Measurements from ENCODE around the gene ERICH2. TPM values are rescaled to one million over a fixed set of nuclear protein-coding genes. Genes with fewer than 3 reads are reported as not detected.

Gene ERICH2
- total and polyA plus RNA-seq, 2 experiments from 2014 or later: 3.5 TPM; not detected in 1

- TF ChIP-seq EZH2phosphoT487 (IDR thresholded peaks at IDR 0.05; ENCODE audit: unreplicated experiment): no peak
- TF ChIP-seq STAT1 (IDR thresholded peaks at IDR 0.05; ENCODE audit: unreplicated experiment): no peak
- TF ChIP-seq REST (IDR thresholded peaks at IDR 0.05; ENCODE audit: unreplicated experiment): no peak
- TF ChIP-seq, protein P1, sequence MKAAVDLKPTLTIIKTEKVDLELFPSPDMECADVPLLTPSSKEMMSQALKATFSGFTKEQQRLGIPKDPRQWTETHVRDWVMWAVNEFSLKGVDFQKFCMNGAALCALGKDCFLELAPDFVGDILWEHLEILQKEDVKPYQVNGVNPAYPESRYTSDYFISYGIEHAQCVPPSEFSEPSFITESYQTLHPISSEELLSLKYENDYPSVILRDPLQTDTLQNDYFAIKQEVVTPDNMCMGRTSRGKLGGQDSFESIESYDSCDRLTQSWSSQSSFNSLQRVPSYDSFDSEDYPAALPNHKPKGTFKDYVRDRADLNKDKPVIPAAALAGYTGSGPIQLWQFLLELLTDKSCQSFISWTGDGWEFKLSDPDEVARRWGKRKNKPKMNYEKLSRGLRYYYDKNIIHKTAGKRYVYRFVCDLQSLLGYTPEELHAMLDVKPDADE (IDR thresholded peaks at IDR 0.05): no peak
Observed at GRCh38 chr2:170779304-170779703, 9.1 kb downstream of the ERICH2 start (continued).

DNA sequence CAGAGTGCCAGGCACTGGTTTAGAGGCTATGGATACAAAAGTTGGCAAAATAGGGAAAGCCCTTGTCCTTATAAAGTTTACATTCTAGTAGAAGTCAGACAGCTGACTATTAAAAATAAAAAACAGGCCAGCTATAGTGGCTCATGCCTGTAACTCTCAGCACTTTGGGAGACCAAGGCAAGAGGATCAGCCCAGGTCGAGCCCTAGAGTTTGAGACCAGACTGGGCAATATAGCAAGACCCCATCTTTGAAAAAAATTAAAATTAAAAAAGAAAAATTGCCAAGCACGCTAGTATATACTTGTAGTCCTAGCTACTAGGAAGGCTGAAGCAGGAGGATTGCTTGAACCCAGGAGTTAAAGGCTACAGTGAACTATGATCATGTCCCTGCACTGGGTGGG, 12.5 kb downstream of the ERICH2 start:
- Mint-ChIP-seq H3K4me1 (peaks cover 11% of the 10 kb centered on the region; the same call in 2 of the 3 replicates), H3K9me3 (no peaks in the 10 kb centered on the region), H3K4me3 (no peak overlapping the region), H3K27me3 (ENCODE audit: insufficient read depth, low read depth, poor library complexity) (no peaks in the 10 kb centered on the region), H3K36me3 (ENCODE audit: low read depth) (no peaks in the 10 kb centered on the region), H3K27ac (no peak overlapping the region)
- no peaks in the 10 kb centered on the region for H3K36me3 ChIP-seq (ENCODE audit: insufficient read depth)
- no peaks in the 10 kb centered on the region for H3F3A ChIP-seq (replicated peaks; ENCODE audit: low read depth)
- DNase-seq (ENCODE audit: low spot score) (no peak), ATAC-seq (no peak)
- no peak overlapping the region for H3K4me3 ChIP-seq
- H3K4me2 ChIP-seq: no peak overlapping the region
- H3K27ac ChIP-seq (ENCODE audit: low read depth): no peak overlapping the region
- H2AFZ ChIP-seq: no peak overlapping the region
- H4K20me1 ChIP-seq (replicated peaks; ENCODE audit: insufficient read depth): no peaks in the 10 kb centered on the region
- no peaks in the 10 kb centered on the region for H3K79me2 ChIP-seq (replicated peaks; ENCODE audit: insufficient read depth)
- H3K27me3 ChIP-seq (ENCODE audit: insufficient read depth): no peaks in the 10 kb centered on the region
- no peaks in the 10 kb centered on the region for H3K9me2 ChIP-seq (ENCODE audit: insufficient read depth)
- peaks cover 13% of the 10 kb centered on the region for H3K4me1 ChIP-seq (ENCODE audit: insufficient read depth)
- TF ChIP-seq REST (IDR thresholded peaks at IDR 0.05; ENCODE audit: unreplicated experiment) (no peak), ZNF114 (CRISPR knock-in tag; IDR thresholded peaks at IDR 0.05) (no peak), JUNB (IDR thresholded peaks at IDR 0.05; ENCODE audit: unreplicated experiment) (no peak), ZNF331 (CRISPR knock-in tag; IDR thresholded peaks at IDR 0.05; ENCODE audit: low read depth) (no peak), EZH2 (IDR thresholded peaks at IDR 0.05; ENCODE audit: low read depth, unreplicated experiment) (no peak), ZNF462 (CRISPR knock-in tag; IDR thresholded peaks at IDR 0.05) (no peak), STAT1 (IDR thresholded peaks at IDR 0.05; ENCODE audit: unreplicated experiment) (no peak), CREB1 (CRISPR knock-in tag; IDR thresholded peaks at IDR 0.05; ENCODE audit: low read depth) (no peak), NANOG (IDR thresholded peaks at IDR 0.05; ENCODE audit: borderline replicate concordance) (no peak)
